Activated naive CD8-positive, alpha-beta T cell treated with anti-CD3 and anti-CD28 coated beads, Interleukin-2, amount 50 U/mL, for 24 hours (primary cell): Measurements from ENCODE around the gene FIBP.

ENCODE experiments used
- ATAC-seq: fragments of 150-1000 bp; cut with Tn5 transposase; one replicate; pipeline ENCODE4 v1.10.0; 2021
- DNase-seq: peaks from one replicate; pipeline ENCODE4 v3.0.0; 2021
- H3K27ac Mint-ChIP-seq: one replicate; pipeline ENCODE4 v1.8.0; 2021; ENCODE audit warnings: mild to moderate bottlenecking, mixed read lengths
- H3K27me3 Mint-ChIP-seq: one replicate; pipeline ENCODE4 v1.8.0; 2021; ENCODE audit warnings: mixed read lengths
- H3K36me3 Mint-ChIP-seq: one replicate; pipeline ENCODE4 v1.8.0; 2021; ENCODE audit warnings: low read depth, mixed read lengths
- H3K4me1 Mint-ChIP-seq: one replicate; pipeline ENCODE4 v1.8.0; 2021; ENCODE audit warnings: mixed read lengths
- H3K4me3 Mint-ChIP-seq: one replicate; pipeline ENCODE4 v1.8.0; 2021; ENCODE audit warnings: mild to moderate bottlenecking, moderate library complexity, mixed read lengths
- H3K9me3 Mint-ChIP-seq: one replicate; pipeline ENCODE4 v1.8.0; 2021; ENCODE audit warnings: mixed read lengths

FIBP gene

GRCh38 chr11:65863889-65864705 lies 24.2 kb downstream of the FIBP start:
- H3K27me3 Mint-ChIP-seq = no peaks in the 10 kb centered on the region
- ATAC-seq = no peak
- peaks cover 22% of the 10 kb centered on the region for H3K36me3 Mint-ChIP-seq
- H3K4me3 Mint-ChIP-seq = no peak overlapping the region
- no peak overlapping the region for H3K27ac Mint-ChIP-seq
- peaks cover 19% of the 10 kb centered on the region for H3K4me1 Mint-ChIP-seq
- no peak for DNase-seq
- no peaks in the 10 kb centered on the region for H3K9me3 Mint-ChIP-seq

- no peak for ATAC-seq
Observed at GRCh38 chr11:65862941-65863888, 25.1 kb downstream of the FIBP start.

DNA sequence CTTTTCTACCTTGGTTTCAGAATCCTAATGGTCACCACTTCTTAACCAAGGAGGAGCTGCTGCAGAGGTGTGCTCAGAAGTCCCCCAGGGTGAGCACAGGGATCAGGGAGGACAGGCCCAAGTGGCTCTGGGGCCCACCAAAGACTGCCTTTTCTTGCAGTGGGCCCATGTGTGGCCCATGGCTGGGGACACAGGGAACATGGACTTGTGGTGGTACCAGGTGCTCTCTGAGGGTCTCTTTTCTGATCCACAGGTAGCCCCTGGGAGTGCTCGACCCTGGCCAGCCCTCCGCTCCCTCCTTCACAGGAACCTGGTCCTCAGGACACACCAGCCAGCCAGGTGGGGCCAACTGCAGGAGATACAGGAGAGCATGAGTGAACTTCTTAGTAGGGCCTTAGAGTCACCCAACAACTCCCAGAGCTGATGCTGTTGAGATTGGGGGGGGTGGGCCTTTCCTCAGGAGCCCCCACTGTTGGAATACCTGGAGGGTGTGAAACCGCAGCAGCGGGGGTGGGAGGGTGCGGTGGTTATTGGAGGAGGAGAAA lies 26.0 kb downstream of the FIBP start:
- Mint-ChIP-seq H3K27ac (peak overlapping the region; percentile 31), H3K4me1 (peaks cover 26% of the 10 kb centered on the region), H3K4me3 (no peak overlapping the region), H3K27me3 (no peaks in the 10 kb centered on the region), H3K9me3 (no peaks in the 10 kb centered on the region), H3K36me3 (peaks cover 22% of the 10 kb centered on the region)
- DNase-seq (no peak), ATAC-seq (no peak)

More at GRCh38 chr11:65862941-65863888, 25.1 kb downstream of the FIBP start:
- H3K36me3 Mint-ChIP-seq = peaks cover 22% of the 10 kb centered on the region
- no peaks in the 10 kb centered on the region for H3K9me3 Mint-ChIP-seq
- DNase-seq = no peak
- H3K27me3 Mint-ChIP-seq = no peaks in the 10 kb centered on the region
- H3K4me1 Mint-ChIP-seq = peaks cover 25% of the 10 kb centered on the region
- H3K4me3 Mint-ChIP-seq = no peak overlapping the region
- H3K27ac Mint-ChIP-seq = peak overlapping the region; percentile 31

- DNase-seq (no peak), ATAC-seq (no peak)
- no peaks in the 10 kb centered on the region for H3K27me3 Mint-ChIP-seq
- peak overlapping the region; percentile 94 for H3K27ac Mint-ChIP-seq
- no peaks in the 10 kb centered on the region for H3K9me3 Mint-ChIP-seq
- H3K36me3 Mint-ChIP-seq = peaks cover 22% of the 10 kb centered on the region
- H3K4me1 Mint-ChIP-seq = peaks cover 28% of the 10 kb centered on the region
- peak overlapping the region; percentile 95 for H3K4me3 Mint-ChIP-seq
Observed at GRCh38 chr11:65861533-65862183, 26.6 kb downstream of the FIBP start.

- Mint-ChIP-seq H3K4me1 (peaks cover 33% of the 10 kb centered on the region), H3K9me3 (no peaks in the 10 kb centered on the region), H3K27me3 (no peaks in the 10 kb centered on the region), H3K36me3 (peaks cover 25% of the 10 kb centered on the region), H3K27ac (peak overlapping the region; percentile 94), H3K4me3 (peak overlapping the region; percentile 95)
- no peak for ATAC-seq
- DNase-seq = no peak
Observed at GRCh38 chr11:65861165-65861505, 27.1 kb downstream of the FIBP start.

GRCh38 chr11:65860278-65861164 lies 27.8 kb downstream of the FIBP start, which contains the start of gene MUS81:
MUS81 (plus strand) TSS chr11:65860433; CDS start chr11:65860754, 321 bp downstream.
- Mint-ChIP-seq H3K4me1 (peaks cover 39% of the 10 kb centered on the region), H3K9me3 (no peaks in the 10 kb centered on the region), H3K36me3 (peaks cover 31% of the 10 kb centered on the region), H3K27me3 (no peaks in the 10 kb centered on the region), H3K27ac (peak within 1 kb of the TSS; percentile 94), H3K4me3 (peak within 1 kb of the TSS; percentile 95)
- ATAC-seq (peak; percentile 48), DNase-seq (peak; percentile 98)

DNA sequence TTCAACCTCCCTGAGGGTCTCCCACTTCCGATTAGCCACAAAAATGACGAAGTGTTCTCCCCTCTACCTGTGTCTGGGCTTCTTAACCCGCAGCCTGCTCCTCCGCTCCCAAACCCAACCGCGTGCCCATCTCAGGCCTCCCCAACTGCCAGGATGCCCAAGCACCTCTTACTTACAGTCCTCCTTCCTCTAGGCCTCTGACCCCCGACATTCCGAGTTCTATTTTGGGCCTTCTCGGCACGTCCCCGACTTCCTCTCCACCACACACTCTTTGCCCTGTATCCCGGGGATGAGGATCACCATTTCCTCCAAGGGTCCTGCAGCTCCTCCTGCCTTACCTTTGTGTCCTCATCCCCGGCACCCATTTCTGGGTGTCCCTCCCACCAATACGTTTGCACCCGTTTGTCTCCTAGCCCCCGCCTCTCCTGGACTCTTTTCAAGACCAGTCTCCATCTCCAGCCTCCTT lies 28.4 kb downstream of the FIBP start:
- H3K27me3 Mint-ChIP-seq = no peaks in the 10 kb centered on the region
- H3K9me3 Mint-ChIP-seq = no peaks in the 10 kb centered on the region
- peaks cover 34% of the 10 kb centered on the region for H3K36me3 Mint-ChIP-seq
- H3K4me1 Mint-ChIP-seq = peaks cover 44% of the 10 kb centered on the region
- peak overlapping the region; percentile 94 for H3K27ac Mint-ChIP-seq
- H3K4me3 Mint-ChIP-seq = peak overlapping the region; percentile 95
- DNase-seq = peak; percentile 57
- no peak for ATAC-seq

GRCh38 chr11:65859095-65859811 lies 29.0 kb downstream of the FIBP start:
- ATAC-seq = peak; percentile 75
- peak; percentile 98 for DNase-seq
- Mint-ChIP-seq H3K4me1 (peaks cover 50% of the 10 kb centered on the region), H3K27me3 (no peaks in the 10 kb centered on the region), H3K4me3 (peak overlapping the region; percentile 95), H3K36me3 (peaks cover 40% of the 10 kb centered on the region), H3K27ac (peak overlapping the region; percentile 94), H3K9me3 (no peaks in the 10 kb centered on the region)

GRCh38 chr11:65858681-65859087 lies 29.6 kb downstream of the FIBP start:
- Mint-ChIP-seq H3K4me1 (peaks cover 52% of the 10 kb centered on the region), H3K9me3 (no peaks in the 10 kb centered on the region), H3K4me3 (peak overlapping the region; percentile 95), H3K36me3 (peaks cover 45% of the 10 kb centered on the region), H3K27me3 (no peaks in the 10 kb centered on the region), H3K27ac (peak overlapping the region; percentile 94)
- no peak for ATAC-seq
- no peak for DNase-seq

DNA sequence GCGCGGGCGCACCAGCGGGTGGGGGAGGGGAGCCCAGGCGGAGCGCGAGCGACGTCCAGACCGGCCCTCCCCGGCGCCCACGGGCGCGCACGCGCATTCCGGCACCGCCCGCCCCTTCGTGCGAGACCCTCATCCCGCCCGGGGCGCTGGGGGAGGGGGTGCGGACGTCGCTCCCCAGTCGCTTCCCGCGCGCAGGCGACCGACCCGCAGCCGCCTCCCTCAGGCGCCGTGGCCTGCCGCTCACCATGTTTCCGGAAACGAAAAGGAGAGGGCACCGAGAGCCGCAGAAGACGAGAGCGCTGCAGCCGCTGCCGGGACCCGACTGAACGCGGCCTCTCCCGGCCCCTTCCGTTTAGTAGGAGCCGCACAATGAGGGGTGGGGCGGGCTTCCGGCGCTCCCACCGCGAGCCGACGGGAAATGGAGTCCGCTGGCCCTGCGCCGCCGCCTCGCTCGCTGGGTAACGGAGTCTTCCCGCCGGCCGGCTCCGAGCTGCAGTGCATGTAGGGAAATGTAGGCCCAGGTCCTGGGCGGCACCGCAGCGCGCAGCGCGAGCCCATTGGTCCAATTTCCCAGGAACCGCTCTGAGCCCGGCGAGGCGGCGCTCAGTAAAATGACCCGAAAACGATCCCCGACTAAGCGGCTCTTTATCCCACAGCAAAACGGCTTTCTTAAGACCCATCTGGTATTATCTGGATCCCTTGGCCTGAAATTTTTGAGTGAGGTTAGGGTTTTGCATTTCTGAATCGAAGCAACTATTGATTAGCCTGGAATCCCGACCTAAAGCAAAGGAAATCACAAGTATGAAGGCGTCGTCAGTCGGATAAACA lies 30.2 kb downstream of the FIBP start, which contains the start of gene CFL1:
Gene CFL1 (minus strand): TSS at position 328 of the 828 bp plus-strand sequence. CDS start 81 bp downstream, at position 247.
- peak within 1 kb of the TSS; percentile 94 for H3K27ac Mint-ChIP-seq
- H3K27me3 Mint-ChIP-seq = no peaks in the 10 kb centered on the region
- peak; percentile 68 for ATAC-seq
- H3K9me3 Mint-ChIP-seq = no peaks in the 10 kb centered on the region
- H3K4me1 Mint-ChIP-seq = peaks cover 52% of the 10 kb centered on the region
- DNase-seq = peak; percentile 97
- peak within 1 kb of the TSS; percentile 97 for H3K4me3 Mint-ChIP-seq
- H3K36me3 Mint-ChIP-seq = peaks cover 51% of the 10 kb centered on the region

DNA sequence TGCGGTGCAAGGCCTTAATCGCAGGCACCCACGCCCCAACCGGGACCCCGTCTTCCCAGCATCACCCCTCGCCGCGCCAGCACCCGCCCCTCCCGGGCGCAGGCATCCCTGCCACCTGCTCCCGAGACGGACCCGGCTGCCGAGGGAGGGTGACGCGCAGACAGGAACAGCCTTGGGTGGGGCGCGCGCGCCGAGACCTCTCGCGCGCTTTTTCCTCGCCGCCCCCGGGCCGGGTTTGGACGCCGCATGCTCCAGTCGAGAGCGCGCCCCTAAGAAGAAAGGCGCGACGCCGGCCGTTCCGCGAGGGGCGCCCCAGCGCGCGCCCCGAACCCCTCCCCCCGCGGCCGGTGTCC lies 30.8 kb downstream of the FIBP start:
- DNase-seq (no peak), ATAC-seq (no peak)
- peak overlapping the region; percentile 97 for H3K4me3 Mint-ChIP-seq
- H3K36me3 Mint-ChIP-seq = peaks cover 49% of the 10 kb centered on the region
- H3K27ac Mint-ChIP-seq = no peak overlapping the region
- no peaks in the 10 kb centered on the region for H3K9me3 Mint-ChIP-seq
- peaks cover 48% of the 10 kb centered on the region for H3K4me1 Mint-ChIP-seq
- no peaks in the 10 kb centered on the region for H3K27me3 Mint-ChIP-seq
